Right lobe of liver (tissue), 6 donors: ENCODE results near the gene KLHL6. TPM values are rescaled to one million over a fixed set of nuclear protein-coding genes. Genes with fewer than 3 reads are reported as not detected.

ENCODE experiments used
- ATAC-seq, 4 donors: fragments of 200-7000 bp; cut with Tn5 transposase; one replicate each; pipeline ENCODE4 v1.9.1; 2020; ENCODE audit warnings: mild to moderate bottlenecking in 4 of 4, moderate library complexity in 4 of 4
- DNase-seq, 3 donors: peaks; one replicate each; pipeline ENCODE4 v3.0.0-alpha.2; 2020
- H3K27ac ChIP-seq, 3 donors: fragments of 200-600 bp; one replicate each; pipeline ENCODE4 v1.8.0; 2022
- H3K27me3 ChIP-seq, 2 donors: fragments of 200-600 bp; one replicate each; pipeline ENCODE4 v1.8.0; 2022
- H3K36me3 ChIP-seq, 4 donors: fragments of 200-600 bp; sonication (generic) in 1 of 4; one replicate each; pipeline versions ENCODE4 v1.5.1 to v1.8.0; 2017 to 2022; ENCODE audit warnings: control low read depth in 1 of 4
- H3K4me1 ChIP-seq, 4 donors: fragments of 200-600 bp; sonication (generic) in 1 of 4; one replicate each; pipeline versions ENCODE4 v1.5.1 to v1.8.0; 2017 to 2022; ENCODE audit warnings: control low read depth in 1 of 4
- H3K4me3 ChIP-seq, 3 donors: fragments of 200-600 bp; one replicate each; pipeline ENCODE4 v1.8.0; 2022
- H3K9me3 ChIP-seq, 4 donors: fragments of 200-600 bp; sonication (generic) in 1 of 4; one replicate each; pipeline versions ENCODE4 v1.5.1 to v1.8.0; 2017 to 2022; ENCODE audit warnings: control low read depth in 1 of 4
- POLR2A ChIP-seq: fragments of 450-650 bp; IDR thresholded peaks from one replicate; pipeline ENCODE4 v1.6.1; 2017; ENCODE audit warnings: antibody characterized with exemption, mild to moderate bottlenecking
- WGBS: methylation state at CpG from one replicate; pipeline ENCODE4 v1.1.6; 2018; ENCODE audit warnings: low coverage, low lambda C conversion rate; ENCODE audit not compliant: insufficient coverage; ENCODE audit errors: missing lambda C conversion rate; 5-methylcytosine and 5-hydroxymethylcytosine counted together
- intact Hi-C, 2 donors: fragments of 100-400 bp; cut with DNase I; formaldehyde crosslinking; loops; one replicate each; pipeline versions ENCODE4 v1.11.2 to v1.14.1; 2022
- total RNA-seq, 6 experiments: library from RNA; depleted of rRNA in 2 of 6; stranded (reverse); fragments of >200 nt in 2 of 6; fragmentation: NEBNext Ultra II Directional in 3 of 6; extraction: Animal tissue kit (Norgen Biotek cat#: 25700) in 3 of 6; gene quantifications; one replicate each; pipeline versions ENCODE4 v1.1.0 to v1.2.4, GENCODE V29; 2016 to 2023
- TF ChIP-seq, protein P1 (sequence below), 4 donors: fragments of 200-600 bp in 3 of 4; fragments of 450-650 bp in 1 of 4; IDR thresholded peaks; one replicate each; pipeline versions ENCODE4 v1.5.1 to v1.8.0; 2016 to 2022; ENCODE audit warnings: antibody characterized with exemption in 4 of 4, mild to moderate bottlenecking in 2 of 4
- donor health status: DM: no; HTN: yes; CAD: no.
- donor health status: DM: no; HTN: no; CAD: no.
- donor health status: DM: no; HTN: no; CAD: no.
- donor health status: DM: no; HTN: yes; CAD: no.
- donor health status: DM: no; HTN: yes; CAD: no.

KLHL6 gene
- total RNA-seq, 6 experiments from 2014 or later, result 0.59 to 2.7 (median 1.6) TPM

DNA sequence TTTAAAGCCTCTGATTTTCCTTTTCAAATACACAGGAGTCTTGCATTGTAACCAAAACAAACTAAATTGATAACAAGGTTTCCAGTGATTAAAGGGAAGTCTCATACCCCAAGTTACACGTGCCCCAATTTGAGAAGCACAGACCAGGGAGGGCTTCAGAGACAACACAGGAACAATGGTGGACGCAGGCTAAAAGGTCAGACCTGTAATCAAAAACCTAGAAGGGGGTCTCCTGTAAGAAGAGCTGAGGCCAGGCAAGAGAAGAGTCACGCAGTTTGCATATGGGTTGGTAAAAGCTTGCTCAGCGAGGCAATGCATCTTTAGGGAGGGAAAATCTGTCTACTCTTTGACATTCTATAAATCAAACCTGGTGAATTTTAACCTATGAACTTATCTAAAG is 68.5 kb downstream of the KLHL6 start:
- no peaks in the 10 kb centered on the region for H3K36me3 ChIP-seq
- no peaks in the 10 kb centered on the region for H3K9me3 ChIP-seq
- no peaks in the 10 kb centered on the region for H3K27me3 ChIP-seq
- H3K27ac ChIP-seq, result no peak overlapping the region
- H3K4me1 ChIP-seq, result peaks cover 0 to 24% (median 9%) of the 10 kb centered on the region in 4 donors
- 65% methylated on average over 4 of the region's 4 CpGs for WGBS
- TF ChIP-seq, protein P1, sequence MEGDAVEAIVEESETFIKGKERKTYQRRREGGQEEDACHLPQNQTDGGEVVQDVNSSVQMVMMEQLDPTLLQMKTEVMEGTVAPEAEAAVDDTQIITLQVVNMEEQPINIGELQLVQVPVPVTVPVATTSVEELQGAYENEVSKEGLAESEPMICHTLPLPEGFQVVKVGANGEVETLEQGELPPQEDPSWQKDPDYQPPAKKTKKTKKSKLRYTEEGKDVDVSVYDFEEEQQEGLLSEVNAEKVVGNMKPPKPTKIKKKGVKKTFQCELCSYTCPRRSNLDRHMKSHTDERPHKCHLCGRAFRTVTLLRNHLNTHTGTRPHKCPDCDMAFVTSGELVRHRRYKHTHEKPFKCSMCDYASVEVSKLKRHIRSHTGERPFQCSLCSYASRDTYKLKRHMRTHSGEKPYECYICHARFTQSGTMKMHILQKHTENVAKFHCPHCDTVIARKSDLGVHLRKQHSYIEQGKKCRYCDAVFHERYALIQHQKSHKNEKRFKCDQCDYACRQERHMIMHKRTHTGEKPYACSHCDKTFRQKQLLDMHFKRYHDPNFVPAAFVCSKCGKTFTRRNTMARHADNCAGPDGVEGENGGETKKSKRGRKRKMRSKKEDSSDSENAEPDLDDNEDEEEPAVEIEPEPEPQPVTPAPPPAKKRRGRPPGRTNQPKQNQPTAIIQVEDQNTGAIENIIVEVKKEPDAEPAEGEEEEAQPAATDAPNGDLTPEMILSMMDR (IDR thresholded peaks at IDR 0.05), result no peak
- TF ChIP-seq POLR2A, result no peak
- peak in 1 of 3 donors; percentile 19 for DNase-seq
- H3K4me3 ChIP-seq, result no peak overlapping the region
- intact Hi-C loops, result no loop called here
- ATAC-seq, result no peak

GRCh38 chr3:183486472-183486871 is 69.0 kb downstream of the KLHL6 start:
- no peaks in the 10 kb centered on the region for H3K9me3 ChIP-seq
- TF ChIP-seq, protein P1 (IDR thresholded peaks at IDR 0.05), result no peak
- ATAC-seq (no peak), DNase-seq (peak in 1 of 3 donors; percentile 31)
- intact Hi-C loops, result no loop called here
- WGBS, result 94% methylated on average over 3 of the region's 6 CpGs
- no peak overlapping the region for H3K4me3 ChIP-seq
- H3K27ac ChIP-seq, result no peak overlapping the region
- H3K36me3 ChIP-seq, result no peaks in the 10 kb centered on the region
- peaks cover 0 to 24% (median 9%) of the 10 kb centered on the region in 4 donors for H3K4me1 ChIP-seq
- no peaks in the 10 kb centered on the region for H3K27me3 ChIP-seq

DNA sequence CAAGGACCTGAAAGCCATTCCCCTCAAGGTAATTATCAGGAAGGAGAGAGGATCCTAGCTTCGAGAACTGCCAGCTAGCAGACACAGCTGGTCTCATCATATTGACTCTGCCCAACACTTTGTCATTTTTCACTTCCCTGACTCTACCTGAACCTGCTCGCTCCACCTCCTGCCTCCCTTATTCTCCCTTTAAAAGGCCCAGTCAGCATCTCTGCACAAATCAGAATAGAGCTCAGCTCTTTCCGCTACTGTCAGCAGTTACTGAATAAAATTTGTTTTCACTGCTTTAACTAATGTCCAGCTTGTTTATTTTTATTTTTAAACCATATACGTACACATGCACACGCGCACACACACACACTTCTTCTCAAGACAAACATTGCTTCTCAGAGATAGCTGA is 69.9 kb downstream of the KLHL6 start:
- peak in 2 of 4 donors; percentile 8 to 9 for ATAC-seq
- Histone ChIP-seq H3K27ac (peak overlapping the region in 1 of 3 donors; percentile 42), H3K27me3 (no peaks in the 10 kb centered on the region), H3K4me3 (no peak overlapping the region), H3K4me1 (peaks cover 0 to 24% (median 9%) of the 10 kb centered on the region in 4 donors), H3K36me3 (no peaks in the 10 kb centered on the region), H3K9me3 (no peaks in the 10 kb centered on the region)
- WGBS, result 90% methylated on average over 6 of the region's 6 CpGs
- peak in 1 of 3 donors; percentile 7 for DNase-seq
- TF ChIP-seq, protein P1 (IDR thresholded peaks at IDR 0.05), result no peak
- no peak for TF ChIP-seq POLR2A
- intact Hi-C loops, result no loop called here

GRCh38 chr3:183485093-183485492 is 70.4 kb downstream of the KLHL6 start:
- Histone ChIP-seq H3K36me3 (no peaks in the 10 kb centered on the region), H3K4me3 (no peak overlapping the region), H3K4me1 (peaks cover 0 to 24% (median 9%) of the 10 kb centered on the region in 4 donors), H3K27ac (peak overlapping the region in 1 of 3 donors; percentile 42), H3K27me3 (no peaks in the 10 kb centered on the region), H3K9me3 (no peaks in the 10 kb centered on the region)
- DNase-seq (peak in 1 of 3 donors; percentile 24), ATAC-seq (peak in 1 of 4 donors; percentile 11)
- intact Hi-C loops, result no loop called here
- WGBS, result 95% methylated on average over 5 of the region's 6 CpGs
- TF ChIP-seq, protein P1 (IDR thresholded peaks at IDR 0.05), result no peak
- TF ChIP-seq POLR2A, result no peak
